ACC112 (cell line): ENCODE measurements around the gene EIF4B.
"Not testable (repeated sequence)": the region's sequence is repeated elsewhere in the genome, so short reads cannot be mapped to it uniquely, and the experiment has no call there.

Experiments used
- H2AFZ ChIP-seq: fragments of 200-600 bp; sonication (generic); one replicate; pipeline ENCODE4 v1.6.0; 2017; ENCODE audit warnings: antibody characterized with exemption, low read length; ENCODE audit not compliant: unreplicated experiment
- H3K27ac ChIP-seq: fragments of 200-600 bp; sonication (generic); 2 replicates; pipeline ENCODE4 v1.5.1; 2014; ENCODE audit warnings: low read depth, mild to moderate bottlenecking, antibody characterized with exemption, low read length, moderate library complexity
- H3K27me3 ChIP-seq: fragments of 200-600 bp; sonication (generic); 2 replicates; pipeline ENCODE4 v1.6.1; 2014; ENCODE audit warnings: mild to moderate bottlenecking, antibody characterized with exemption, low read length, moderate library complexity, mixed read lengths; ENCODE audit not compliant: insufficient read depth
- H3K36me3 ChIP-seq: fragments of 200-600 bp; sonication (generic); 2 replicates; pipeline ENCODE4 v1.6.1; 2016; ENCODE audit warnings: mild to moderate bottlenecking, antibody characterized with exemption, low read length, moderate library complexity, mixed read lengths; ENCODE audit not compliant: insufficient read depth
- H3K4me1 ChIP-seq: fragments of 200-600 bp; sonication (generic); one replicate; pipeline ENCODE4 v1.6.1; 2016; ENCODE audit warnings: low read length, mixed read lengths; ENCODE audit not compliant: insufficient read depth, unreplicated experiment, control insufficient read depth
- H3K4me3 ChIP-seq: fragments of 200-600 bp; sonication (generic); 2 replicates; pipeline ENCODE4 v1.5.1; 2014; ENCODE audit warnings: mild to moderate bottlenecking, low read depth, low read length
- H3K79me2 ChIP-seq: fragments of 200-600 bp; sonication (generic); one replicate; pipeline ENCODE4 v1.6.0; 2016; ENCODE audit warnings: low read length; ENCODE audit not compliant: control insufficient read depth, unreplicated experiment, insufficient read depth

Gene EIF4B

DNA sequence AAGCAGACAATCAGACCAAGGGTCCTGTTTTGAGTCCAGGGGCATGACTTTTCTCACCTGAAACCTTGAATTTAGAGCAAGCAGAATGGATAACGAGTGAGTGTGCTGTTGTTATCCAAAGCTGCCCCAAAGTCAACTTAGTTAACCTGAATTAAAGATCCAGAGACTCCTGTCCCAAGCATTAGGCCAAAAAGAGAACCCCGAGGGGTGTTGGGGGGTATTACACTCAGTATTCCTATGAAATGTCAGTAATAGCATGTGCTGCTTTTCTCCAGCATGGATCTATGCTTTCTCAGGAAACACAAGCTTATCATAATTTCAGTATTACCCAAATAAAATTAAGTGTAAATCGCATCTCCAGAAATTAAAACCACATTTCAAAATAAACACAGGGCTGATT is 19.0 kb downstream of the EIF4B start:
- Histone ChIP-seq H3K36me3 (peaks cover 64% of the 10 kb centered on the region), H3K79me2 (peaks cover 29% of the 10 kb centered on the region), H3K27me3 (no peaks in the 10 kb centered on the region)

DNA sequence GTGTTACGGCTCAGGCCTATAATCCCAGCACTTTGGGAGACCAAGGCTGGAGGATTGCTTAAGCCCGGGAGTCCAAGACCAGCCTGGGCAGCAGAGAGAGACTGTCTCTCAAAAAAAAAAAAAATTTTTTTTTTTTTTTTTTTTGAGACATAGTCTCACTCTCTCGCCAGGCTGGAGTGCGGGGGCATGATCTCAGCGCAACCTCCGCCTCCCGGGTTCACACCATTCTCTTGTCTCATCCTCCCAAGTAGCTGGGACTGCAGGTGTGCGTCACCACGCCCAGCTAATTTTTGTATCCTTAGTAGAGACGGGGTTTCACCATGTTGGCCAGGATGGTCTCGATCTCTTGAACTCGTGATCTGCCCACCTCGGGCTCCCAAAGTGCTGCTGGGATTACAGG is 20.8 kb downstream of the EIF4B start:
- Histone ChIP-seq H3K36me3 (peaks cover 60% of the 10 kb centered on the region), H3K79me2 (peaks cover 35% of the 10 kb centered on the region)
- not testable (repeated sequence) for H3K27me3 ChIP-seq, H3K27ac ChIP-seq, H2AFZ ChIP-seq, H3K4me1 ChIP-seq, H3K4me3 ChIP-seq

More for the DNA sequence above, 19.0 kb downstream of the EIF4B start:
- no peak overlapping the region for H3K4me3 ChIP-seq
- H2AFZ ChIP-seq, result no peak overlapping the region
- no peaks in the 10 kb centered on the region for H3K4me1 ChIP-seq
- H3K27ac ChIP-seq, result no peak overlapping the region

DNA sequence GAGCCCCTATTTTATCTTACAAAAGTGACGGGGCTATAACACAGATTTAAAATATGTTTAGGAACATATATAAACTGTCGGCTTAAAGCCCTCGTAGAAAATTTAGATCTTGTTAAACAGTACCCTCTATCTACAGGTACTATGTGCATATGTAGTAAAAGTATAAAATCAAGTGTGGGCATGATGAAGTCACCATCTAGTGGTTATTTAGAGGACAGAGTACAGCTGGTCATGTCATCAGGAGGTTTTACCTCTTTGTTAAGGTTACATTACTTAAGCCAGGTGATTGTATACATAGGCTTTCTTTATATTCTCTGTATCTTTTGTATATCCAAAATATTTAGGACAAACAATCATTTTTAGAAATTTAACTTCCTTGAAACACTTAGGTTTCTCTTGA is 25.4 kb downstream of the EIF4B start:
- H2AFZ ChIP-seq, result no peak overlapping the region
- H3K27me3 ChIP-seq, result no peaks in the 10 kb centered on the region
- no peak overlapping the region for H3K4me3 ChIP-seq
- H3K36me3 ChIP-seq, result peaks cover 38% of the 10 kb centered on the region
- no peak overlapping the region for H3K27ac ChIP-seq
- no peaks in the 10 kb centered on the region for H3K4me1 ChIP-seq
- peaks cover 24% of the 10 kb centered on the region for H3K79me2 ChIP-seq

DNA sequence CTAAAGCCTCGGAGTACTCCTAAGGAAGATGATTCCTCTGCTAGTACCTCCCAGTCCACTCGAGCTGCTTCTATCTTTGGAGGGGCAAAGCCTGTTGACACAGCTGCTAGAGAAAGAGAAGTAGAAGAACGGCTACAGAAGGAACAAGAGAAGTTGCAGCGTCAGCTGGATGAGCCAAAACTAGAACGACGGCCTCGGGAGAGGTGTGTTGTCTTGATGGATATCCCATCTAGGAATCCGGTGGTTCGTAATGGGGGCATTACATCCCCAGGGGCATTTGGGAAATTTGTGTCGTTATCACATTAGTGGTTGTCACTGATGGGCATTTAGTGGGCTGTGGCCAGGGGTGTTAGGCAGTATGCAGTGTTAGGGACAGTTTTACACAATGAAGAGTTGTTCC is 27.6 kb downstream of the EIF4B start:
- H3K4me3 ChIP-seq, H3K4me1 ChIP-seq, H3K27ac ChIP-seq, H2AFZ ChIP-seq, H3K27me3 ChIP-seq: not testable (repeated sequence)
- H3K36me3 ChIP-seq, result peaks cover 44% of the 10 kb centered on the region
- peaks cover 16% of the 10 kb centered on the region for H3K79me2 ChIP-seq

DNA sequence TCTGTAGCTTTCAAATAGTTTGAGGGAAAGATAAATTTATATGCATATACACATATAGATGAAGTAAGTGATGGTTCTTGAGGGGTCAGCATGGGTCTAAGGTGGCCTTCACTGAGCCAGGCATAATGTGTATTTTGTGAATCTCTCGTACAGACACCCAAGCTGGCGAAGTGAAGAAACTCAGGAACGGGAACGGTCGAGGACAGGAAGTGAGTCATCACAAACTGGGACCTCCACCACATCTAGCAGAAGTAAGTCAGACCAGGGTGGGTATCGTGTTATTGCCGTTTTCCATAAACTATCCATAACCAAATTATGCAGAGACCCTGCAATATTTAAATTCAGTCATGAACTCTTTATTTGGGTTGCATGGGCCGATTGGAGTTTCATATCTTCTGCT is 28.2 kb downstream of the EIF4B start:
- Histone ChIP-seq H3K4me3 (no peak overlapping the region), H3K27me3 (no peaks in the 10 kb centered on the region), H3K27ac (no peak overlapping the region), H3K4me1 (no peaks in the 10 kb centered on the region), H3K79me2 (peaks cover 16% of the 10 kb centered on the region), H2AFZ (no peak overlapping the region), H3K36me3 (peaks cover 44% of the 10 kb centered on the region)

DNA sequence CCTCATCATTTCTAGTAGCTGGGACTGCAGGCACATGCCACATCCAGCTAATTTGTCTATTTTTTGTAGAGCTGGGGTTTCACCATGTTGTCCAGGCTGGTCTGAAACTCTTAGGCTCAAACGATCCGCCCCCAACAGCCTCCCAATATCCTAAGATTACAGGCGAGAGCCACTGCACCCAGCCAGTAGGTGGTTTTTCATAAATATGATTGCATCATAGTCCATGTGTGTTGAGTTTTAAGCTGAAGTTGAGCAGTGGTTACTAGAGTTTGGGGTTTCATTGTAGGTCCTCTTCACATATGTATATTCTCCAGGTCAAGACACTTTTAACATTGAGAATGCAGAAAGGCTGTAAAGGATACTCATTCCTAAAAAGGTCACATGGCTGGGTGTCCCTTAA is 30.5 kb downstream of the EIF4B start:
- Histone ChIP-seq H2AFZ (no peak overlapping the region), H3K4me1 (no peaks in the 10 kb centered on the region), H3K36me3 (peaks cover 34% of the 10 kb centered on the region), H3K27me3 (no peaks in the 10 kb centered on the region), H3K4me3 (no peak overlapping the region), H3K79me2 (peaks cover 2% of the 10 kb centered on the region), H3K27ac (no peak overlapping the region)

DNA sequence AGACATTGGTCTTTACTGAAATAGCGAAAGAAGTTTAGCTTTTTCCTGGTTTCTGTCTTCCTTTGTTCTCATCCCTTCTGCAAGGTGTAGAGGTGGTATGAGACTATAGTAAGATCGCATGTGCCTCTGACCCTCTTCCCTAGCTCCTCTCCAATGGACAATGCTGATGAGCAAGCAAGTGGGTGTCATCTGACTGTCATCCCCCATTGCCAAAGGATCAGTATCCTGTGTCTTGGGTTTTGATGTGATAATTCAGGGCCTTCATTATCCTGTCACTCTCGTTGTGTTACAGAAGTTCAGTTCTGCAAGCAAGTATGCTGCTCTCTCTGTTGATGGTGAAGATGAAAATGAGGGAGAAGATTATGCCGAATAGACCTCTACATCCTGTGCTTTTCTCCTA is 33.6 kb downstream of the EIF4B start:
- Histone ChIP-seq H3K36me3 (peaks cover 23% of the 10 kb centered on the region), H3K27me3 (no peaks in the 10 kb centered on the region), H3K79me2 (no peaks in the 10 kb centered on the region), H3K27ac (no peak overlapping the region), H3K4me1 (peaks cover 11% of the 10 kb centered on the region), H2AFZ (no peak overlapping the region), H3K4me3 (no peak overlapping the region)

DNA sequence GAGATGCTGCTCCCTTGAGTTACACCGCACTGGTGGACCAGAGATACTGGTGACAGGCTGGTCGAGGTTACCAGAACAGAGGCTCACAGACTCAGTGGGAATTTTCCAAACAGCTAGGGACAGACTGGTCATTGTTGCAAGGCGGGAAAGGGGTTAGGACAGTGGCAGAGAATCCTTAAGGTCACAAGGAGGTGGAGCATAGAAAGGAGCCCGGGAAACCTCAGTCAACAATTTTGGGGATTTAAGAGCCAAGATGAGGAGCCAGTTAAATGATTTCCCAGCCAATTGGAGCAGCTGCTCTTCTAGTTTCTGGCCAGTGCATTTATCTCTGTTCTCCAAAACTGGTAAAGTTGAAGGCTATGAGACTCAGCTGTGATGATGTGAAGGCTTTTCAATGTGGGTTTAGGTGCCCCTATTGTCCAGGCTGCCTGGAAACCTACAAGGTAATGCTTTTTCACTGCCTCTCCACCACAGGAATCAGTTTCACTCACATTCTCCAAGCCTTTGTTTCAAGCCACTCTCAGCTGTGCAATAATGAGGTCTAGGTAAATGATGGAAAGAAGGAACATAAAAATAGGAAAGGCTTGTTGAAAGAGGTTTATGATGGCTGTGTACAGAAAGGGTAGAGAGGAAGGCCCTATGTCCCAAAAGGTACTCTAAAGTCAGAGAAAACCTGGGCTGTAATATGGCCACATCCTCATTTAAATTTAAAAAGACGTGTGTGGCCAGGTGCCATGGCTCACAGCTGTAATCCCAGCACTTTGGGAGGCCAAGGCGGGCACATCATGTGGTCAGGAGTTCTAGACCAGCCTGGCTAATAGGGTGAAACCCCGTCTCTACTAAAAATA is 36.6 kb downstream of the EIF4B start:
- no peak overlapping the region for H3K27ac ChIP-seq
- H2AFZ ChIP-seq, result no peak overlapping the region
- peaks cover 9% of the 10 kb centered on the region; the same call in 1 of the 2 replicates for H3K36me3 ChIP-seq
- H3K4me1 ChIP-seq, result peaks cover 26% of the 10 kb centered on the region
- H3K79me2 ChIP-seq, result no peaks in the 10 kb centered on the region
- H3K4me3 ChIP-seq, result no peak overlapping the region
- H3K27me3 ChIP-seq, result no peaks in the 10 kb centered on the region

DNA sequence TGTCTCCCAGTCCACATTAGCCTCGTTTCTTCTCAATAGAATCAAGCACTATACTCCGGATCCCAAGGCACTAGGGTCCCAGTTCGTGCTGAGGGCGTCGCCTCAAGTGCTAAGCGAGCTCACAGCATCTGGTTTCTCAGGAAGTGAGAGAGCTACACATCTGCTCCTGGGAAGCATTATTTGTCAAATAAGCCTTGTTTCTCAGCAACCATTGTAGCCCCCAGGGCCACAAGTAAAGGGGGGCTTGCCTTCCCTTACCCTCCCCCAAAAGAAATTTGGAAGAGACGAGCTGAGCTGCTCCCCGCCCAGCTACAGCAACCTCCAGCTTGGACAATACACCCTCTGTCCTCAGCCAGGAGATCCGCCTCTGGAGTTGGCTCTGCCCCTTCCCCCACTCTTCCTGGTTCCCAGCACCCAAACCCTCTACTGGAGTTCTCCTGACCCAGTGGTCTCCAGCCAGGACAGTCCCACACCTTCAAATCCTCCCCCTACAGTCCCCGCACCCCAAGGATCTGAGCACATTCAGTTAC is 37.9 kb downstream of the EIF4B start:
- Histone ChIP-seq H3K27ac (no peak overlapping the region), H3K27me3 (no peaks in the 10 kb centered on the region), H3K79me2 (no peaks in the 10 kb centered on the region), H2AFZ (no peak overlapping the region), H3K4me3 (no peak overlapping the region), H3K4me1 (peaks cover 39% of the 10 kb centered on the region), H3K36me3 (peaks cover 3% of the 10 kb centered on the region; the same call in 1 of the 2 replicates)

DNA sequence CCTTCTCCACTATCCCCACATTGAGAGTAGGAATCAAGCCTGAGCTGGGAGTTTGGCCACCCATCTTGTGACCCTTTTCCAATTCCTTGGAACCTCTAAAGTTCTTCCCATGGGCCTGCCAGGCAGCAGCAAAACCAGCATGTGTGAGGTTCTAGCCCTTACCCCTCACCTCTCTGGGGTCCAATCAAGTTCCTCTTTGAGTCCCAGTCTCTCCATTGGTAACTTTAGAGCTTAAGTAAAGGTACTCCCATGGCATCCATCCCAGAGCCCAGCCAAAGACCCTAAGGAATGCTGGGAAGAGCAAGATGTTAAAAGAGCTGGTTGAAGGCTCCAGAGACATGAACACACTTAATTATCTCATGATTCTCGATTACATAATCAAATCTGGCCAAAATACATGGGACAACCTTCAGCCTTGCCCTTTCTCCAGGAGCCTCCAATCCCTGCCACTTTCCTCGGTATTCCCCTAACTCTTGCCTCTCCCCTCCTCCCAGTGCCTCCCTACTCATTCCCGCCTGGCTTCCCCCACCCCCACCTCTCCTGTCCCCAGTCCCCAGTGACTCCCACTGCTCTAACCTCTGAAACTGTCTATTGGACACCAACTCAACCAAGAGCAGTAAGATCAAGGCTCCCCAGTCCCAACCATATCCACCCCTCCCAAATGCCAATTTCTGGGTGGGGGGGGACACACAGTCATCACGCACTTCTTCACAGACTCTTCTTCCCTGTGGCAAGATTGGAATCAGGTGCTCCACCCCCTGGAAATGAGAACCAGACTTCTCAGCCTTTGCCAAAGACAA is 38.8 kb downstream of the EIF4B start:
- Histone ChIP-seq H3K79me2 (peaks cover 7% of the 10 kb centered on the region), H3K4me3 (peak overlapping the region; percentile 76), H3K27ac (0 out of 2 replicates have a peak overlapping the region, but pooled peaks have one; percentile 74), H3K4me1 (peaks cover 44% of the 10 kb centered on the region), H3K36me3 (no peaks in the 10 kb centered on the region), H2AFZ (no peak overlapping the region), H3K27me3 (no peaks in the 10 kb centered on the region)
